Loucy (cell line): ENCODE data around the gene APOF.

Source experiments
- CTCF ChIP-seq: fragments of 200-600 bp; sonication (generic); conservative IDR thresholded peaks from 2 replicates; pipeline ENCODE4 v1.5.1; 2014; ENCODE audit warnings: mild to moderate bottlenecking, antibody characterized with exemption, low read length
- EZH2phosphoT487 ChIP-seq: fragments of 200-600 bp; IDR thresholded peaks from 2 replicates; pipeline ENCODE4 v1.6.1; 2018; ENCODE audit warnings: antibody characterized with exemption, mild to moderate bottlenecking, moderate library complexity, borderline replicate concordance

GRCh38 chr12:56333679-56334489, 28.8 kb downstream of the APOF start, which contains the start of gene PAN2:
- TF ChIP-seq CTCF (peak; percentile 65), EZH2phosphoT487 (no peak)
